Upper lobe of left lung (tissue), 6 donors: ENCODE measurements around the gene ANKS1B. TPM values are rescaled to one million over a fixed set of nuclear protein-coding genes. Genes with fewer than 3 reads are reported as not detected.

Source experiments
- ATAC-seq, 2 donors: fragments of 200-7000 bp; cut with Tn5 transposase; one replicate each; pipeline ENCODE4 v1.9.1; 2022; ENCODE audit warnings: mild to moderate bottlenecking in 2 of 2, moderate library complexity in 2 of 2; ENCODE audit not compliant: low FRiP score in 2 of 2
- DNase-seq, 2 donors: peaks; one replicate each; pipeline ENCODE4 v3.0.0-alpha.2; 2019 to 2020
- H3K27ac ChIP-seq, 4 donors: fragments of 200-600 bp; sonication (generic); one replicate each; pipeline ENCODE4 v1.5.1; 2016 to 2019
- H3K27me3 ChIP-seq, 4 donors: fragments of 200-600 bp; sonication (generic); one replicate each; pipeline ENCODE4 v1.5.1; 2017 to 2019
- H3K36me3 ChIP-seq, 4 donors: fragments of 200-600 bp; sonication (generic); one replicate each; pipeline ENCODE4 v1.5.1; 2016 to 2019
- H3K4me1 ChIP-seq, 4 donors: fragments of 200-600 bp; sonication (generic); one replicate each; pipeline ENCODE4 v1.5.1; 2018 to 2019
- H3K4me3 ChIP-seq, 4 donors: fragments of 200-600 bp; sonication (generic); one replicate each; pipeline ENCODE4 v1.5.1; 2017 to 2019; ENCODE audit warnings: mild to moderate bottlenecking in 2 of 4, moderate library complexity in 1 of 4
- H3K9me3 ChIP-seq, 4 donors: fragments of 200-600 bp; sonication (generic); one replicate each; pipeline ENCODE4 v1.5.1; 2018 to 2019
- CTCF ChIP-seq, 6 experiments: fragments of 450-650 bp in 4 of 6; fragments of 200-600 bp in 2 of 6; sonication (generic) in 2 of 6; IDR thresholded peaks; one replicate each; pipeline ENCODE4 v1.5.1; 2016 to 2019; ENCODE audit warnings: antibody characterized with exemption in 6 of 6
- EP300 ChIP-seq, 4 donors: sonication (generic); formaldehyde crosslinking; IDR thresholded peaks; one replicate each; pipeline ENCODE4 v1.5.1; 2017; ENCODE audit warnings: antibody characterized with exemption in 4 of 4, control low read depth in 2 of 4
- POLR2A ChIP-seq, 4 donors: fragments of 450-650 bp; IDR thresholded peaks; one replicate each; pipeline ENCODE4 v1.5.1; 2016 to 2017; ENCODE audit warnings: antibody characterized with exemption in 4 of 4, mild to moderate bottlenecking in 2 of 4
- POLR2AphosphoS5 ChIP-seq, 2 donors: sonication (generic); formaldehyde crosslinking; IDR thresholded peaks; one replicate each; pipeline ENCODE4 v1.5.1; 2017; ENCODE audit warnings: antibody characterized with exemption in 2 of 2
- WGBS, 2 donors: methylation state at CpG; one replicate each; pipeline ENCODE4 v1.1.5; 2017 to 2018; 5-methylcytosine and 5-hydroxymethylcytosine counted together
- total RNA-seq, 6 donors: library from RNA; depleted of rRNA in 4 of 6; stranded (reverse); fragments of >200 nt in 4 of 6; gene quantifications; one replicate each; pipeline versions ENCODE4 v1.1.0 to v1.2.1, GENCODE V29; 2016 to 2021
- donor health status: DM: no; HTN: no; CAD: no; lungs with moderate emphysema.
- donor health status: DM: no; HTN: yes; CAD: no; lungs with severe emphysema.

The ANKS1B gene
- total RNA-seq, 6 donors from 2014 or later: 5.1 to 23.7 (median 7.2) TPM

DNA sequence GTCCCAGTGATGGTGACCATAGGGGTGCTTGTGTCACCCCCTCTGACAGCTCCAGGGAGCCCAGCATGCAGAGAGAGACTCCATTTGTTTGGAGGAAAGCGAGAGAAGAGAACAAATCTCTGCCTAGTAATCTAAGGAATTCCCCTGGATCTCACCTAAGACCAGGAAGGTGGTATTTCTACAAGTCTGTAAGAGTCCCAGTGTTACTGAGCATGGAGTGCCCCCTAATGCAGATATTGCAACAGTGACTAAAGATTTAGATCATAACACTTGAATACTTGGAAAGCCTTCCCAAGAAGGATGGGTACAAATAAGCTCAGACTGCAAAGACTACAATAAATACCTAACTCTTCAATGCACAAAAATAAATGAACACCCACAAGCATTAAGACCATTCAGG lies 697.6 kb downstream of the ANKS1B start:
- Histone ChIP-seq H3K4me1 (no peaks in the 10 kb centered on the region), H3K4me3 (no peak overlapping the region), H3K36me3 (no peaks in the 10 kb centered on the region), H3K27ac (no peak overlapping the region), H3K9me3 (peaks cover 0 to 16% (median 11%) of the 10 kb centered on the region in 4 donors), H3K27me3 (no peaks in the 10 kb centered on the region)
- 67 to 78% methylated on average over 1 of the region's 1 CpG for WGBS, 2 donors
- TF ChIP-seq POLR2A (IDR thresholded peaks at IDR 0.05) (no peak), CTCF (IDR thresholded peaks at IDR 0.05) (no peak), POLR2AphosphoS5 (IDR thresholded peaks at IDR 0.05) (no peak), EP300 (IDR thresholded peaks at IDR 0.05) (no peak)
- DNase-seq: no peak
- ATAC-seq: no peak

DNA sequence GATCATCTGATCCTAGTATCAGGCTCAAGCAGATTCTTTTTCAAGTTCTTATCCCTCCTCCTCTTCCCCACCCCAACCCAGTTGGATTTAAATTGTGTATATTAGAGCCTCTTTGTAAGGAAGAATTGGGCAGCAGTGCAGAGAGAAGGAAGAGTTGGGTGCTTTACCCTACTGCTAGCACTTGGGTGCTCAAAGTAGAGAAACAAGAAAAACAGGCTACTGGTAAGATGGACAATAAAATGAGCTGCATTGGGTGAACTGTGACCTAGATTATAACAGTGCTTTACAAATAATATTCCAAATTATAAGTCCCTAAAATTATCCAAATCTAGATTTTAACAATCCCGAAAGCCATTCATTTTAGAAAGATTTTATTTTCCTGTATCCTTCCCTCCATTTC lies 700.6 kb downstream of the ANKS1B start:
- no peak for DNase-seq
- 83 to 93% methylated on average over 1 of the region's 1 CpG for WGBS, 2 donors
- TF ChIP-seq POLR2A (IDR thresholded peaks at IDR 0.05) (no peak), CTCF (IDR thresholded peaks at IDR 0.05) (no peak), EP300 (IDR thresholded peaks at IDR 0.05) (no peak), POLR2AphosphoS5 (IDR thresholded peaks at IDR 0.05) (no peak)
- Histone ChIP-seq H3K4me1 (no peaks in the 10 kb centered on the region), H3K27me3 (no peaks in the 10 kb centered on the region), H3K9me3 (no peaks in the 10 kb centered on the region), H3K4me3 (no peak overlapping the region), H3K27ac (no peak overlapping the region), H3K36me3 (no peaks in the 10 kb centered on the region)
- ATAC-seq: no peak

GRCh38 chr12:99282624-99283023 lies 702.1 kb downstream of the ANKS1B start:
- H3K9me3 ChIP-seq: no peaks in the 10 kb centered on the region
- H3K36me3 ChIP-seq: no peaks in the 10 kb centered on the region
- no peak for TF ChIP-seq POLR2A (IDR thresholded peaks at IDR 0.05)
- no peak for TF ChIP-seq EP300 (IDR thresholded peaks at IDR 0.05)
- no peak for TF ChIP-seq CTCF (IDR thresholded peaks at IDR 0.05)
- no peak for TF ChIP-seq POLR2AphosphoS5 (IDR thresholded peaks at IDR 0.05)
- ATAC-seq (no peak), DNase-seq (no peak)
- no peaks in the 10 kb centered on the region for H3K27me3 ChIP-seq
- H3K27ac ChIP-seq: no peak overlapping the region
- no peak overlapping the region for H3K4me3 ChIP-seq
- WGBS, 2 donors: 71 to 81% methylated on average over 5 of the region's 5 CpGs
- H3K4me1 ChIP-seq: no peaks in the 10 kb centered on the region

GRCh38 chr12:99282086-99282485 lies 702.6 kb downstream of the ANKS1B start:
- 87 to 88% methylated on average over 1 of the region's 1 CpG for WGBS, 2 donors
- TF ChIP-seq EP300 (IDR thresholded peaks at IDR 0.05) (no peak), POLR2AphosphoS5 (IDR thresholded peaks at IDR 0.05) (no peak), CTCF (IDR thresholded peaks at IDR 0.05) (no peak), POLR2A (IDR thresholded peaks at IDR 0.05) (no peak)
- no peaks in the 10 kb centered on the region for H3K27me3 ChIP-seq
- no peak overlapping the region for H3K27ac ChIP-seq
- DNase-seq (no peak), ATAC-seq (no peak)
- H3K4me3 ChIP-seq: no peak overlapping the region
- H3K36me3 ChIP-seq: no peaks in the 10 kb centered on the region
- H3K9me3 ChIP-seq: no peaks in the 10 kb centered on the region
- no peaks in the 10 kb centered on the region for H3K4me1 ChIP-seq

GRCh38 chr12:99281277-99281676 lies 703.5 kb downstream of the ANKS1B start:
- Histone ChIP-seq H3K4me3 (no peak overlapping the region), H3K9me3 (no peaks in the 10 kb centered on the region), H3K36me3 (no peaks in the 10 kb centered on the region), H3K27ac (no peak overlapping the region), H3K4me1 (no peaks in the 10 kb centered on the region), H3K27me3 (no peaks in the 10 kb centered on the region)
- WGBS, 2 donors: 65 to 74% methylated on average over 2 of the region's 2 CpGs
- no peak for TF ChIP-seq EP300 (IDR thresholded peaks at IDR 0.05)
- no peak for DNase-seq
- ATAC-seq: no peak
